SU-DHL-6 (cell line): Measurements from ENCODE around the gene C11orf58.

Experiments
- CTCF ChIP-seq: fragments of 200-600 bp; sonication (generic); IDR thresholded peaks from one replicate; pipeline ENCODE4 v1.5.1; 2017; ENCODE audit warnings: antibody characterized with exemption, mild to moderate bottlenecking, low read length, moderate library complexity; ENCODE audit not compliant: insufficient read depth, poor library complexity, severe bottlenecking
- EZH2phosphoT487 ChIP-seq: fragments of 200-600 bp; sonication (generic), shearing (Covaris generic); conservative IDR thresholded peaks from 2 replicates; pipeline ENCODE4 v1.6.1; 2018; ENCODE audit warnings: mild to moderate bottlenecking, antibody characterized with exemption, low read length, moderate library complexity, mixed read lengths

- no peak for TF ChIP-seq CTCF
- TF ChIP-seq EZH2phosphoT487 = no peak
Observed at GRCh38 chr11:16772141-16772512, 33.7 kb downstream of the C11orf58 start.
